Activated CD4-positive, alpha-beta T cell treated with anti-CD3 and anti-CD28 coated beads for 48 hours (primary cell): ENCODE data around the gene TACC3.

Experiments used
- DNase-seq: peaks from one replicate; pipeline ENCODE4 v3.0.0-alpha.2; 2020

Gene TACC3

GRCh38 chr4:1705732-1706131 is 15.6 kb upstream of the TACC3 start:
- DNase-seq, result no peak

DNA sequence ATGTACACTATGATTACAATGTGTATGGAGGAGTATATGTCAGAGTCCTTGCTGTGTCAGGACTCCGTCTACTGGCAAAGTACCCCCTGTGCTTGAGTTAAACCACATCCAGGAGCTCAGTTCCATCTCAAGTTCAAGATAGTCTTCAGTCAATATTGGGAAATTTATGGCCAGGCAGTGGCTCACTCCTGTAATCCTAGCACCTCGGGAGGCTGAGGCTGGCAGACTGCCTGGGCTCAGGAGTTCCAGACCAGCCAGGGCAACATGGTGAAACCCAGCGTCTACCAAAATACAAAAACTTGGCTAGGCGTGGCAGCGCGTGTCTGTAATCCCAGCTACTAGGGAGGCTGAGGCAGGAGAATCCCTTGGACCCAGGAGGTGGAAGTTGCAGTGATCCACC is 15.0 kb upstream of the TACC3 start:
- no peak for DNase-seq

GRCh38 chr4:1708581-1708980 is 12.7 kb upstream of the TACC3 start:
- DNase-seq, result no peak

- DNase-seq, result no peak
These were observed 10.2 kb upstream of the TACC3 start for GRCh38 chr4:1711055-1711570.

GRCh38 chr4:1711571-1712215 is 9.6 kb upstream of the TACC3 start:
- DNase-seq, result peak; percentile 55

- DNase-seq, result peak; percentile 100
These were observed 8.9 kb upstream of the TACC3 start, which contains the start of gene SLBP for GRCh38 chr4:1712216-1713002. TSS of gene SLBP (minus strand) at chr4:1712319. CDS start at chr4:1712188, 131 bp downstream.

GRCh38 chr4:1713003-1713851 is 8.1 kb upstream of the TACC3 start:
- no peak for DNase-seq

- no peak for DNase-seq
These were observed 6.9 kb upstream of the TACC3 start for GRCh38 chr4:1714303-1715001.

GRCh38 chr4:1715002-1715758 is 6.1 kb upstream of the TACC3 start:
- no peak for DNase-seq

DNA sequence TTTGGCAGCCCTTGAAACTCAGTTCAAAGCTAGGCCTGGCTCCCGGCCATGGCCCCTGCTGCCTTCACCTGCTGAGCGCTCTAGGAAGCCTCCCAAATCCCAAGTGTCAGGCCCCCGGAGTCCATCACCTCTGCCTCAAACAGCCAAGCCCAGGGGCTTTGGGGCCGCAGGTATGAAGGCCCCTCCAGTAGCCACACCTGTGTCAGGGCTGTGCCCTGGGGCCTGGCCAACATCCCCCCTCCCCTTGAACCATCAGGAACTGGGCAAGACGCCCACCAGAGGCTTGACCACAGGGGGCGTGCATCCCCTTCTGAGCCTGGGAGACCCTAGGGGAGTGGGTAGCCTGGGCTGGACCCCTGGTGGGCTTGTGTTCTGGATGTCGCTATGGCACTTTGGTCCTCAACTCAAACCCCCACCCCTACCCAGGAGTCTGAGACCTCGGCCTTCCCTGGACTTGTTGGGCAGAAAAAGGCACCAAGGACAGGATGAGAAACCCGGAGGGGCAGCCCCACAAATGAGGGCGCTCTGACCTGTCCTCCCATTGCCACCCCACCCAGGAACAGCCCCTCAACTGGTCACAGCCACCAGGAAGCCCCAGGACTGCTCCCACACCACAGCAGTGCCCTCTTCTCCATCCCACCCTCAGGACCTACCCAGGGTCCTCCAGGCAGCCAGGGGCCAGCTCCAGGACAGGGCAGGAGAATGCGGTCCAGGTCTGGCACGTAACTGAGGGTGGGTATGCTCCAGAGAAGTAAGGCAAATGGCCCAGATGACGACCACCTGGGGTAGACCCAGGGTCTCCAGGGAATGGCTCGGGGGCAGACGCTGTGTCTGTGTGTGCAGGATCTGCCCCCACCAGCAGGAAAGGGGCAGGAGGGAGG is 5.0 kb upstream of the TACC3 start:
- no peak for DNase-seq

- no peak for DNase-seq
These were observed 3.9 kb upstream of the TACC3 start for GRCh38 chr4:1717129-1718094.

GRCh38 chr4:1718095-1718850 is 3.0 kb upstream of the TACC3 start:
- no peak for DNase-seq

DNA sequence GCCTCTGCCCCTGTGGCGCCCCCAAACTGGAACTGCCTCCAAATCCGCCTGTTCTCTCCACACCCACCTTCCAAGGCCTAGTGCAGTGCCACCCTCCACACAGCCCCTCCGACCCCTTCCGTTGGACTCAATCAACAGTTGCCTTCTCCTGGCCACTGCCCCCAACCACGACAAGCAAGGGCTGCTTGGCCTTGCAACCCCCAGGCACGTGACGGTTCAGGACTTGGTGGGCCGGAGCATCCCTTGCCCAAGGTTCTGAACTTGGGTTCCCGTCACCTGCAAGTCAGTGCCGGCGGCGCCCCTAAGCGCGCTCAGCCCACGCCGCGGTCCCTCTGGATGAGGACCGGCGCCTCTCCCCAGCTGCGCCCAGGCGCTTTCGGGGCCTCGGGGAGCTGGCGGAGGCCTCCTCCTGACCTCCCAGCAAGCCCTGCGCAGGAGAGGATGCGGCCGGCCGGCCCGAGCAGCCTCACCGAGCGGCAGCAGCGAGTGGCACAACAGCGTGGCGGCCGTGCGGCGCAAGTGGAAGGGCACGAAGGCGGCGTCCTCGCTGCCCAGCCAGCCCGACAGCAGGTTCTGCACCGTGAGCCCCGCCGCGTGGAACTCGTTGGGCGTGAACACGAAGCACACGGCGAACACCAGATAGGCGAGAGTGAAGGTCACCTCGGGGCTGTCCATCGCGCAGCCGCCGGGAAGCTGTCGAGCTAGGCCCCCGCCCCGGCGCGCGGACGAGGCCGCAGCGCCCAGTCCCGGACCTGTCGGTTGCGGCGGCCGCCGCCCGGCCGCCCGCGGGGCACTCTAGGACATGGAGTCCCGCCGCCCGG is 948 bp upstream of the TACC3 start:
- peak; percentile 65 for DNase-seq

GRCh38 chr4:1721666-1722550 is 587 bp downstream of the TACC3 start:
- DNase-seq, result no peak

- no peak for DNase-seq
These were observed 1.3 kb downstream of the TACC3 start for GRCh38 chr4:1722551-1723118.

DNA sequence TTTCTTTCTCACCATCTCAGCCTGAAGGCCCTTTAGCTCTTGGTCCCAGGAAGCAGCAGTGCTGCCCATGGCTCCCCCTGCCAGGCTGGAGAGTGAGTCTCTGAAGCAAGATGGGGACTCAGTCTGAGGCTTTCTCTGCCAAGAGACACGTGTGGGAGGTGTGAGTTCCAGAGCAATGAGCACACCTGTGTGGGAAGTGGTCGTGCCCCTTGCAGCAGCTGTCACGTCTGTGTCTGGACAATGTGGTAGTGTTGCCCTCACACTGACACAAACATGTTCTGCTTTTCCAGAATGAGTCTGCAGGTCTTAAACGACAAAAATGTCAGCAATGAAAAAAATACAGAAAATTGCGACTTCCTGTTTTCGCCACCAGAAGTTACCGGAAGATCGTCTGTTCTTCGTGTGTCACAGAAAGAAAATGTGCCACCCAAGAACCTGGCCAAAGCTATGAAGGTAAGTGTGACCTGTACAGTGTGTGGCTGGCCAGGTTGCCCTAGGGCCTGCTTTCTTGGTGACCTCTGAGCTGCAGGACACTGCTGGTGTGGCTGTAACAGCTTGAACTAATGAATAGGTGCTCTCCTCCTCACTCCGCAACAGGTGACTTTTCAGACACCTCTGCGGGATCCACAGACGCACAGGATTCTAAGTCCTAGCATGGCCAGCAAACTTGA is 1.9 kb downstream of the TACC3 start:
- DNase-seq, result peak; percentile 78
